GM19438 (cell line): ENCODE data around the gene ARMC2.

Experiments used
- ATAC-seq: cut with Tn5 transposase; IDR thresholded peaks from one replicate; pipeline ENCODE4 v1.9.1; 2021; ENCODE audit warnings: low read depth; ENCODE audit not compliant: unreplicated experiment

Gene ARMC2

GRCh38 chr6:108946695-108947094, 98.5 kb downstream of the ARMC2 start:
- no peak for ATAC-seq

- ATAC-seq, result no peak
These were observed 99.1 kb downstream of the ARMC2 start for GRCh38 chr6:108947114-108947854.

- no peak for ATAC-seq
These were observed 100.0 kb downstream of the ARMC2 start for GRCh38 chr6:108948181-108948661.

GRCh38 chr6:108951351-108951953, 103.2 kb downstream of the ARMC2 start:
- ATAC-seq, result no peak

GRCh38 chr6:108952776-108953486, 104.7 kb downstream of the ARMC2 start:
- ATAC-seq, result no peak

- ATAC-seq, result no peak
These were observed 105.5 kb downstream of the ARMC2 start for GRCh38 chr6:108953681-108954080.

GRCh38 chr6:108955329-108955949, 107.2 kb downstream of the ARMC2 start:
- no peak for ATAC-seq

- no peak for ATAC-seq
These were observed 109.0 kb downstream of the ARMC2 start for GRCh38 chr6:108957221-108957620.

- ATAC-seq, result no peak
These were observed 110.9 kb downstream of the ARMC2 start for GRCh38 chr6:108958900-108959770.

- ATAC-seq, result no peak
These were observed 111.9 kb downstream of the ARMC2 start for GRCh38 chr6:108959972-108960582.

GRCh38 chr6:108960601-108961000, 112.4 kb downstream of the ARMC2 start:
- no peak for ATAC-seq

- ATAC-seq, result no peak
These were observed 112.9 kb downstream of the ARMC2 start for GRCh38 chr6:108961077-108961476.

GRCh38 chr6:108961985-108962384, 113.8 kb downstream of the ARMC2 start:
- ATAC-seq, result no peak

- ATAC-seq, result no peak
These were observed 118.0 kb downstream of the ARMC2 start for GRCh38 chr6:108966251-108966650.

GRCh38 chr6:108966855-108967755, 118.9 kb downstream of the ARMC2 start:
- ATAC-seq, result no peak

GRCh38 chr6:108968325-108969316, 120.4 kb downstream of the ARMC2 start:
- no peak for ATAC-seq

- ATAC-seq, result no peak
These were observed 121.6 kb downstream of the ARMC2 start for GRCh38 chr6:108969776-108970175.

- ATAC-seq, result no peak
These were observed 126.0 kb downstream of the ARMC2 start for GRCh38 chr6:108974201-108974600.
